ENCODE measurements around the gene RETSAT.

GRCh38 chr2:85326406-85327159 lies 27.7 kb downstream of the RETSAT start:
- TF ChIP-seq CTCF (IDR thresholded peaks at IDR 0.05) (no peak), EZH2 (IDR thresholded peaks at IDR 0.05; ENCODE audit: borderline replicate concordance, insufficient read depth, low read depth, low read length, poor library complexity, severe bottlenecking) (no peak)
